GM19035 (cell line): Measurements from ENCODE around the gene CPNE7.
"Not testable (repeated sequence)": the region's sequence is repeated elsewhere in the genome, so short reads cannot be mapped to it uniquely, and the experiment has no call there.

Source experiments
- ATAC-seq: cut with Tn5 transposase; IDR thresholded peaks from one replicate; pipeline ENCODE4 v1.9.1; 2021; ENCODE audit not compliant: unreplicated experiment

CPNE7 gene

DNA sequence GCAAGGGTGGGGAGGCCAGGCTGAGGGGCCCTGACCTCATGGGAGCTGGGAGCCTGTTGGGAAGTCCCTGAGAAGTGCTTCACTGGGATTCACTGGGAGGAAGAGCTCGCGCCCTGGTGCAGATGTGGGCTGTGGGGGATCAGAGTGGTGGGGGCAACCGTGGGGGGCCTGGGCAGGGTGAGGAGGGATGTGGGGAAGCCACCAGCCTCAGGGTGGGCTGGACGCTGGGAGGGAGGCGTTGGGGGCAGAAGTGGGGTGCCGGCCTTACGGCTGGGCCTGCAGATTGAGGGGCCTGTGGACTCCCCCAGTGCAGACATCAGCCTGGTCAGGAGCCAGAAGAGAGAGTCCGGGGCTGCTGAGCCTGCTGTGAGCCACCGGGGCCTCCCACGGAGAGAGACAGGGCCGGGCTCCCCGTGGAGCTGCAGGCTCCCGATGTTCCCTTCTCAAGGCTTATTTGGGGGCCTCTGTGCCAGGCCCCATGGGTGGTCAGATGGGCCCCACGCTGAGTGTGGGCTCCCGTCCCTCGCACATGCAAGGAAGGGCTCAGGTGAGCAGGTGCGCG, 45.7 kb downstream of the CPNE7 start:
- ATAC-seq, result no peak

DNA sequence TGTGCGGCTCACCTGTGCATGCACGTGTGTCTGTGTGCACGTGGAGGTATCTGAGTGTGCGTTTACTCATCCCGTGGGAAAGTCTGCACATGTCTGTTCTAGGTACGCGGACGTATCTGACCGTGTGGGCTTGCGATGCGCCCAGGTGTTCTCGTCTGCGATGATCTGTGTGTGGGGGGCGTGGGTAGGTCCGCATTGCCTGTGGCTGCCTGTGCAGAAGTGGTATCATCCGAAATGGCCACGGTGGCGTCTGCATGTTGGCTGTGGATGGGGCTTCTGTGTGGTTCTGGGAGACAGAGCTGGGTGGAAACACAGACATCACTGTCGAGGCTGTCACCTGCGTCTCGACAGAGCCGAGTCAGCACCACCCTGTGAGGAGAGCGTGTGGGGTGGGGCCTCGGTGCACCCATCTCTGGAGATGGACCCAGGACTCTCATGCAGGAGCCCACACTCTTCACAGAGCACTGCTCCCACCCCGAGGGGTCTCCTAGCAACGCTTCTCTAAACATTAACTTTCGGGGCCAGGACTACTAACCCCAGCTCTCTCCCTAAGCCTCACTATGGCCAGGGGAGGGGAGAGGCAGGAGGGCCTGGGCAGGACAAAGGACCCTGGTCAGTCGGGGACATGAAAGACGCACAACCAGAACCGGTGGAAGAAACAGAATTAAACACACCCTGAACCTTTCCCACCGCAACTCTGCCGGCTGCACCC, 46.3 kb downstream of the CPNE7 start:
- ATAC-seq, result no peak

DNA sequence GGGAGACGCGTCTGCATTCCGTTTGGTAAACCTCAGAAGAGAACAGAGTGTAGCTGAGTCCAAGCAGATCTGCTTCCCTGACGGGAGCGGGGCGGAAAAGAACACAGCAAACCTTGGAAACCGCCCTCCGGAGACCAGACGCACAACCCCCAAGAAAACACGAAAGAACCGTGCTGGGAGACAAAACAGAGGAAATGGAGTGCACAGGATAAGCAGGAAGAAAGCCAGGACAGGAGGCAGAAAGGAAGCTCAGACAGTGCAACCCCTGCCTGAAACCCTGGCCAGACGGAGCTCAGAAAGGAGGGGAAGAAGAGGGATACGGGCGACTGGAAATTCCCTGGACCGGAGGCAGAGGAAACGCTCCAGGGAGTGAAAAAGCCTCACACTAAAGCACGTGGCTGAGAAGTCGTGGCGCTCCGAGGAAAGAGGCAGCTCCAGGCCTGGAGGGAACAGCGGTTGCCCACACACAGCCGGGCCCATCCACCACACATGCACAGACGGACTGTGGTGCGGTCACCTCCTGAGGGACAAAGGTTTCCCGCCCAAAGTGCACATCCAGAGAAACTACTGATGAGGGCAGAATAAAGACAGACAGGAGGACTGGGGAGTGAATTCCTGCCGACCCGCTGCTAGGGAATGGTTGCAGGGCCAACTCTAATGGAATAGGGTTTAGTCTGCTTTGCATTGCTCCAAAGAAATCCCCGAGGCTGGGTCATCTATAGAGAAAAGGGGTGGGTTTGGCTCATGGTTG, 48.1 kb downstream of the CPNE7 start:
- no peak for ATAC-seq

DNA sequence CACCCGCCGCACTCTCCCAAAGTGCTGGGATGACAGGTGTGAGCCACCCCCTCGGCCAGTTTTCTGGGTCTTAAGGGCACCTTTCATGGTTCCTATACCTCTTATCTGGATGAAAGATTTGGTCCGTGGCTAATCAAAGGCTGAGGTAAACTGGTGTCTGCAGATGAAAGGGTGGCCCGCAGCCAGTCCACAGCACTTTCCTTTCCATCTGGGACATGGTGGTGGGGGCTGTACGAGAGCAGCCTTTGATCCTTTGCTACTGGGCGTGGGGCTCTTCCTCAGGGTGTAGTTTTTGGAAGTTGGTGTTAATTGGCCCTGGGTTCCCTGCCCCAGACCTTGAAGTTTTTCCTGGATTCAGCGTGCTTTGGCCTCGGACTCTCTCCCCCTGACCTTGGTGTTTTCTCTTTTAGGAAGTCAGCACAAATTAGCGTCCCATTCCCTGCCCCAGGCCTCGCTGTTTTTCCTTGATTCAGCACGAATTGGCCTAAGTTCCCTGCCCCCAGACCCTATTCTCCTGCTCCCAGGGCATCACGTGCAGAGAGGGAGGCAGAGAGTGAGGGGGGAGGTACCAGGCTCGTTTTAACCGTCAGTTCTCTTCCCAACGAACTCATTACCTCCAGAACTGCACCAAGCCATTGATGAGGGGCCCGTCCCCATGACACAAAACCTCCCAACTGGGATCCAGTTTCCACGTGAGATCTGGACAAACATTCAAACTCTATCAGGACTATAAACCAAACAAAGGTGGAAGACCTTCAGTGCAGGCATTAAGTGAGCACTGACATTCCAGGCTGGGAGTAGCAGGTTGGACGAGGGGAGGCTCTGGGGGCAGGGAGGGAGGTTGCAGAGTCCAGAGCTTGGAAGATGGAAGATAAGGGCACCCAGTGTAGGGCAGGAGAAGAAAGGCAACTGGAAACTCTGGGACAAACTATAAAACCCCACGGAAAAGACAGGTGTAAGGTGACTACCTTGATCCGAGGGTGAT, 49.5 kb downstream of the CPNE7 start:
- no peak for ATAC-seq

DNA sequence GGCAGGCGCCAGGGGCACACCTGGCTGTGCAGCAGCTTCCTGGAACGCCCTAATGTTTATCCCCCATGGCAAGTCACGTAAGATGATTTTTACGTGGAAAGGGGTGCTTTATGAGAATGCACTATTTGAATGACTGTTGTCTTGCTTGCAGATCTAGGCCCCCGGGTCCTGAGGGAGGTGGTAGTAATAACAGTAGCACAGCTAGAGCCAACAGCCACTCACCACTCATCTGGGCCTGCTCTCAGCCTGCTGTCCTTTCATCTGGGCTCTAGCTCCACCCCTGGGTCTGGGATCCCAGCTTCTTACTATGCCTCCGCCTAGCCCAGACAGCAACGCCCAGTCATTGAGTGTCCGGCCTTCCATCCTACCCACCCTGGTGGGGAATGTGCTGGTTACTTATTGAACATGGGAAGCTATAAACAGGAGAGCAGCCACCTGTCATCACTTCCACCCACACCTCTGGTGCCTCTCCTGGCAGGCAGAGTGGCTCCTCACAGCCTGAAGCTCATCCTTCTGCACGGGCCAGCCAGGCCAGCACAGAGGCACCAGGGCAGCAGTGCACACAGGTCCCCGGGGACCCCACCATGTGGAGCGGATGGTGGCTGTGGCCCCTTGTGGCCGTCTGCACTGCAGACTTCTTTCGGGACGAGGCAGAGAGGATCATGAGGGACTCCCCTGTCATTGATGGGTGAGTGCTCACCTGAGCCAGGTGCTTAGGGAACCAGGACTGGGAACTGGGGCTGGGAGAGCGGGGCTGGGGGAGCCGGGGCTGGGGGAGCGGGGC, 54.5 kb downstream of the CPNE7 start:
- ATAC-seq, result no peak

DNA sequence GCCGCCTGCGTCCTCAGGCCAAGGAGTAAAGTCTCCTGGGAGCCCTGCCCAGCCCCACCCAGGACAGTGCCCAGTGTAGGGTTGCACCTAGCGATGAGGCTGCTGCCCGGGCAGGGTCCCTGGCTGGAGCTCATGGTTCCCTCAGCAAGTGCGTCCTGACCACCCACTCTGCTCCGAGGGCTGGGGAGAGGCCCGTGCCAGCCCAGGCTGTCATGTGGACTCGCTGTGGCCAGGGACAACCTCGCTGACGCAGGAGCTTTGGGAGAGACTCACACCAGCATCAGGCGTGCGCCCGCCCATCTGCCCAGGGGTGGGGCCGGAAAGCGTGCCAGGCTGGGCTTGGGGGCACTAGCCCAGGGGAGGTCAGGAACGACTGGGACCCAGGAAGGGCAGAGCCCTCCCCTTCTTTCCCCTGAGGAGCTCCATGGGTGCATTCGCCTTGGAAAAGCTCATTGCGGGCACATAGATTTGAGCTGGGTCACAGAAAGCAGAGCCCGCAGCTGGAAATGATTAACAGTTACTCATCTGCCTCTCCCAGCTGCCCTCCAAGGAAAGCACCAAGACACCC, 57.6 kb downstream of the CPNE7 start:
- no peak for ATAC-seq

DNA sequence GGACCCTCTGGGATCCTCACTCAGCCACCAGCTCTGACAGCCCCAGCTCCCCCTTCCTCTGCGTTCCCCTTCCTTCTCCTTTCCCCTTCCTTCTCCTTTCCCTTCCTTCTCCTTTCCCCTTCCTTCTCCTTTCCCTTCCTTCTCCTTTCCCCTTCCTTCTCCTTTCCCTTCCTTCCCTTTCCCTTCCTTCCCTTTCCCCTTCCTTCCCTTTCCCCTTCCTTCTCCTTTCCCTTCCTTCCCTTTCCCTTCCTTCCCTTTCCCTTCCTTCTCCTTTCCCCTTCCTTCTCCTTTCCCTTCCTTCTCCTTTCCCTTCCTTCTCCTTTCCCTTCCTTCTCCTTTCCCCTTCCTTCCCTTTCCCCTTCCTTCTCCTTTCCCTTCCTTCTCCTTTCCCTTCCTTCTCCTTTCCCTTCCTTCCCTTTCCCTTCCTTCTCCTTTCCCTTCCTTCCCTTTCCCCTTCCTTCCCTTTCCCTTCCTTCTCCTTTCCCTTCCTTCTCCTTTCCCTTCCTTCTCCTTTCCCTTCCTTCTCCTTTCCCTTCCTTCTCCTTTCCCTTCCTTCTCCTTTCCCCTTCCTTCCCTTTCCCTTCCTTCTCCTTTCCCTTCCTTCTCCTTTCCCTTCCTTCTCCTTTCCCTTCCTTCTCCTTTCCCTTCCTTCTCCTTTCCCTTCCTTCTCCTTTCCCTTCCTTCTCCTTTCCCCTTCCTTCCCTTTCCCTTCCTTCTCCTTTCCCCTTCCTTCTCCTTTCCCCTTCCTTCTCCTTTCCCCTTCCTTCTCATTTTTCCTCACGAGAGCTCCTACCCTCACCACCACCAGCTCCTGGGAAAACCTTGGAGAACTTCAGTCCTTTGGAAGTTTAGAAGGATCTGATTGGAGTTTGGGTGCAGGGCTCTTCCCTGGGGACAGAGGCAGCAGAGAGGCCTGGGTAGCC, 59.2 kb downstream of the CPNE7 start:
- not testable (repeated sequence) for ATAC-seq

DNA sequence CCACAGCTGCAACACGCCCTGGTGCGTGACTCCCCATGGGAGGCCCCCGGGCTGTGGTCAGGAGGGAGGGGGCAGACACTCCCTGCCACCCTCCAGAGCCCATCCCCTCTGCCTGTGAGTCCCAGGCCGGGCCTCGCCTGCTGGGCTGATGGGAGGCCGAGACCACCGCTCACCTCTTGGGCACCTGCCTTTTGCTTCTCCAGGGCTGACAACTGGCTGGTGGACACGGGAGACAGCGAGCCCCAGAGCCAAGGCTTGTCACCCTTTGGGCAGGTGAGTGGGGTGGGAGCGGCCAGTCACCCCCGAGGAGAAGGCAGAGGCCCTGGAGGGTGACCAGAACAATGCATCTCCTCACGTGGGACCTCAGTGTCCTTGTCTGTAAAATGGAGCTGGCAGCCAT, 61.1 kb downstream of the CPNE7 start:
- no peak for ATAC-seq

DNA sequence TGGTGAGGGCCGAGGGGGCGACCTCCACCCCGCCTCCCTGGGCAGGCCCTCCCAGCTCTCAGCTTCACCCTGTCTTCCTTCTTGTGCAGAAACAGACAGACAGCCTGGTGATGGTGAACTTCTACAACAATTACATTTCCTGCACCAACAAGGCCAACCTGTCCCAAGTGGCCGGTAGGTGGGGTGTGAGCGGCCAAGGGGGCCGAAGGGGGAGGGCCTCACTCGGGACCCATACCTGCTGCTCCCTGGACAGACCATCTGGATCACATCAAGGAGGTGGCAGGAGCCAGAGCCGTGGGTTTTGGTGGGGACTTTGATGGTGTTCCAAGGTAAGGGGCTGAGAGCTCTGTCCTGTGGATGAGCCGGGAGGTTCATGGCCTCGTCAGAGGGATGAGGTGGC, 61.8 kb downstream of the CPNE7 start:
- no peak for ATAC-seq

DNA sequence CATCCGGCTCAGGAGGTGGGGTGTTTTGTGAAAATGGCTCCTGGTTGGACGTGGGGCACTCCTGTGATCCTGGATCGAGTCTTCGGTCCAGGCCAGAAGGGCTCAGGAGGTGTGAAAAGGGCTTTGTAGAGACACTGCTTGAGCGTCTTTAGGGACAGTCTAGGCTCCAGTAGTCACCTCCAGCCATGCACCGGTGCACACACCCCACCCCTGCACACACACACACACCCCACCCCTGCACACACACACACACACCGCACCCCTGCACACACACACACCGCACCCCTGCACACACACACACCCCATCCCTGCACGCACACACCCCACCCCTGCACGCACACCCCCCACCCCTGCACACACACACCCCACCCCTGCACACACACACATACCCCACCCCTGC, 62.9 kb downstream of the CPNE7 start:
- no peak for ATAC-seq

DNA sequence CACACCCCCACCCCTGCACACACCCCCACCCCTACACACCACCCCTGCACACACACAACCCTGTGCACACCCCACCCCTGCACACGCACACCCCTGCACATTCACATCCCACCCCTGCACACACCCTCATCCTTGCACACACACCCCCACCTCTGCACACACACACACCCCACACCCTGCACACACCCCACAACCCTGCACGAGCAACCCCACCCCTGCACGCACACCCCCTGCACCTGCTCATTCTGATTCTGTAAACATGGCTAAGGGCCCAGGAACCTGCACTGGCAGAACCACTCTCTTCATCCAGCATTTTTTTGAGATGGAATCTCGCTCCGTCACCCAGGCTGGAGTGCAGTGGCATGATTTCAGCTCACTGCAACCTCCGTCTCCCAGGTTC, 63.8 kb downstream of the CPNE7 start:
- no peak for ATAC-seq

DNA sequence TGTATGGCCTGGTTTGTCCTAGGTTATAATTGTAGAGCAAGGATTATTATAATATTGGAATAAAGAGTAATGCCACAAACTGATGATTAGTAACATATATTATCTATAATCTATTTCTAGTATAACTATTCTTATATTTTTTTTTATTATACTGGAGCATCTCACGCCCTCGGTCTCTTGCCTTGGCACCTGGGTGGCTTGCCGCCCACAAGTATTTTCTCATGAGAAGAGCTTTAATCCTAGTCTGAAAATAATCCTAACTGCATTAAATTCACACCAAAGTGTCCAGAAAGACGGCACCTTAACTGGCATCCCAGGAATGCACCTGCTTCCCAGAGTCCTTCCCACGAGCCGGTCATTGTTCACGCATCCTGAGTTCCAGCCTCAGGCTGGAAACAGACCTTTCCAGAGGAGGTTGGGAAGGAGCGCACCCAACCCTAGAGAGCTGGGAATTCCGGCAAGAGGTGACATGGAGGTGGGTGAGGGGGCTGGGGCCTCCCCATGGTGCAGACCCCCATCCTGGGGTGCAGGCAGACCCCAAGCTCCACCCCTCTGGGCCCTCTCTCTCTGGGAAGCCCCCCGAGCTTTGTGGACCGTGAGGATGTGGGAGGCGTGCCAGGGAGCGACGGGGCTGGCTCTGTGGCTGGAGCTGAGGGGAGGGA, 66.0 kb downstream of the CPNE7 start:
- ATAC-seq, result no peak

DNA sequence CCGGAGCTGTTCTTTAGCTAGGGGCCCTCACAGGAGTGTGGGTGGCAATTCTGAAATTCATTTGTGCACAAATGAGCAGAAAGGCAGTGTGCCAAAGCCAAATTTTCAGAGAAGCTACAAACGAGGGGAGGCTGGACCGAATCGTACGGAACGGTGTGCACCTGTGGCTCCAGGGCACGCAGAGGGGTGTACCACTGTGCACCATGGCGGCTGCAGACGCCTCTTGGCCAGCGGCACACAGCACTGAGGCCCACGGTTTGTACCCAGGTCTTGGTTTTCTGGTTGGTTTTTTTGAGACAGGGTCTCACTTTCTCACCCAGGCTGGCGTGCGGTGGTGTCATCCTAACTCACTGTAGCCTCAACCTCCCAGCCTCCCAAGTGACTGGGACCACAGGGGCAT, 67.0 kb downstream of the CPNE7 start:
- no peak for ATAC-seq

DNA sequence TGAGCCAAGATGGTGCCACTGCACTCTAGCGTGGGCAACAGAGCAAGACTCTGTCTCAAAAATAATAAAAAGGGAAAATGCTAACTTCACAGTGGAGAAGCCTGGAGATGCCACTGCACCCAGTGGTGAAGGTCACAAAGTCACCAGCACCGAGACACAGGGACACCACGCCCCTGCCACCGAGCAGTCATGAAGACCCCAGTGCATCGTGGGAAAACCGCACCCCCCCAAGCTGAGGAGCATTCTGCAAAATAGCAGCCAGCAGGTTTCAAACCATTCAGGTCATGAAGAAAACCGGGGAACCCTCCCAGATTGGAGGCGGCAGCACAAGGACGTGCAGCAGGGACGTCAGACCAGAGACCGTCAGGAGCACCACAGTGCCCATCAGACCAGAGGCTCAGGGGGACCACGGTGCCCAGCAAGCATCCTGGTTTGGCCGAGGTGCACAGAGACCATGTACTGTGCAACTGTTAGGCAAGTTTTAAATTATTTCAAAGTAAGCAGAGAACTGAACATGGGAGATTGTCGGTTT, 68.3 kb downstream of the CPNE7 start:
- ATAC-seq, result no peak

DNA sequence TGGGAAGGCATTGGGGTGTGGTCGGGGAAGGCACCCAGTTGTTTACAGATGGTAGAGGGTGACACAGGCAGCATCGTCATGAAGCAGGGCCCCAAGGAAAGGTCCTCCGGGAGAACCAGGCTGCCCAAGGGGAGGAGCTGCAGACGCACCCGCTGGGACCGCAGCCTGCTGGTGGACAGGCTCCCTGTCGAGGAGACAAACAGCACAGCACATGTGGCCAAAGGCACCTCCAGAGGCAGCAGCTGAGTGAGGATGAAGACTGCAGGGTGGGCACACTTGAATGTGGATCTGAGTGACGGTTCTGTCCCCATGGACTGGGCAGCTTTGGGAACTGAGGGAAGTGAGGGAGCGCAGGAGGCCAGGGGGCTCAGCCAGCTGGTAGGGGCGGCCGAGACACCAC, 69.6 kb downstream of the CPNE7 start:
- ATAC-seq, result no peak

DNA sequence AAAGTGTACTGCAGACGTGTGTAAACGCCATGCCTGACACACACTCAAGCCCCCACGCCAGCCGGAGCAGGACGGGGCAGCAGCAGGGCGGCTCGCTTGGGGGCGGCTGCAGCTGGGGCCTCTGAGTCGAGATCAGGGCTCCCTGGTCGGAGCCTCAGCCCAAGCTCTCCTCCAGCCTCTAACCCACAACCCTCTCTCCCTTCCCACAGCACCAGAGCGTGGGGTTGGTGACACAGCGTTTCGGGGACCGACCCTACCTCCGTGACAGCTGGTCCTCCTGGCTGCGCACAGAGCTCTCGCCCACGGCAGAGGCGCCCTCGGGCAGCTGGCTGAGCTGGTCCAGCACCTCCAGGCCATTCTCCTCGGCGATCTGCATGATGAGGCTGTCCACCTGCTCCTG, 70.7 kb downstream of the CPNE7 start:
- ATAC-seq, result no peak
